ENCODE data around the gene HSFX2.

DNA sequence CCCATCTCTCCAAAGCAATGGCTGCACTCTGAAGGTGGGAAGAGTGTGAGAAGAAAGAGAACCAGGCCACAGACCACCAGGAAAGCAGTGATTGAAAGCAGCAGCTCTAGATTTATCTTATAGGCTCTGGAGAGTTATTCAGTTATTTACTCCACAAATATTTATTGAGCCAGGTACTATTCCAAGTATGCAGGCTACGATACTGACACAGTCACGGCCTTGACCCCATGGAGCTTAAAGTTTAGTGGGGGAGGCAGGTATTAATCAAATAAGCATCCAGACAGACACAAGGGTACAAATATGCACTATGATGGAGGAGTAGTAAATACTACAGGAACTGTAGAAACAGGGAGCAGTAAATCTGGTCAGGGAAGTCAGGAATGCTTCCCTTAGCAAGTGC is 33.7 kb upstream of the HSFX2 start:
- TF ChIP-seq, protein P1, sequence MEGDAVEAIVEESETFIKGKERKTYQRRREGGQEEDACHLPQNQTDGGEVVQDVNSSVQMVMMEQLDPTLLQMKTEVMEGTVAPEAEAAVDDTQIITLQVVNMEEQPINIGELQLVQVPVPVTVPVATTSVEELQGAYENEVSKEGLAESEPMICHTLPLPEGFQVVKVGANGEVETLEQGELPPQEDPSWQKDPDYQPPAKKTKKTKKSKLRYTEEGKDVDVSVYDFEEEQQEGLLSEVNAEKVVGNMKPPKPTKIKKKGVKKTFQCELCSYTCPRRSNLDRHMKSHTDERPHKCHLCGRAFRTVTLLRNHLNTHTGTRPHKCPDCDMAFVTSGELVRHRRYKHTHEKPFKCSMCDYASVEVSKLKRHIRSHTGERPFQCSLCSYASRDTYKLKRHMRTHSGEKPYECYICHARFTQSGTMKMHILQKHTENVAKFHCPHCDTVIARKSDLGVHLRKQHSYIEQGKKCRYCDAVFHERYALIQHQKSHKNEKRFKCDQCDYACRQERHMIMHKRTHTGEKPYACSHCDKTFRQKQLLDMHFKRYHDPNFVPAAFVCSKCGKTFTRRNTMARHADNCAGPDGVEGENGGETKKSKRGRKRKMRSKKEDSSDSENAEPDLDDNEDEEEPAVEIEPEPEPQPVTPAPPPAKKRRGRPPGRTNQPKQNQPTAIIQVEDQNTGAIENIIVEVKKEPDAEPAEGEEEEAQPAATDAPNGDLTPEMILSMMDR (IDR thresholded peaks at IDR 0.05) = no peak
- no peak for TF ChIP-seq POLR2A (IDR thresholded peaks at IDR 0.05)
- no peak for TF ChIP-seq POLR2AphosphoS5 (IDR thresholded peaks at IDR 0.05)

Measured in transverse colon (tissue), 4 donors.